Smooth muscle cell (in vitro differentiated cells): Measurements from ENCODE around the gene RHBDD1. TPM values are rescaled to one million over a fixed set of nuclear protein-coding genes. Genes with fewer than 3 reads are reported as not detected.

Experiments used
- DNase-seq: peaks from one replicate; lab custom pipeline; 2025; ENCODE audit not compliant: unreplicated experiment; lab: John Stamatoyannopoulos, UW
- H2AFZ ChIP-seq: fragments of 200-600 bp; sonication (generic); 2 replicates; pipeline ENCODE4 v1.6.0; 2016; ENCODE audit warnings: antibody characterized with exemption, low read depth, mild to moderate bottlenecking
- H3F3A ChIP-seq: fragments of 200-600 bp; sonication (generic); 2 replicates; pipeline ENCODE4 v1.6.0; 2017; ENCODE audit warnings: antibody characterized with exemption, low read depth
- H3K27ac ChIP-seq: fragments of 200-600 bp; sonication (generic); 2 replicates; pipeline ENCODE4 v1.5.1; 2016; ENCODE audit warnings: low read depth, mild to moderate bottlenecking
- H3K27me3 ChIP-seq: fragments of 200-600 bp; sonication (generic); 2 replicates; pipeline ENCODE4 v1.6.1; 2016; ENCODE audit warnings: low read depth, mild to moderate bottlenecking
- H3K36me3 ChIP-seq: fragments of 200-600 bp; sonication (generic); 2 replicates; pipeline ENCODE4 v1.5.1; 2016; ENCODE audit warnings: low read depth
- H3K4me1 ChIP-seq: fragments of 200-600 bp; sonication (generic); 2 replicates; pipeline ENCODE4 v1.5.1; 2016; ENCODE audit warnings: low read depth
- H3K4me2 ChIP-seq: fragments of 200-600 bp; sonication (generic); 2 replicates; pipeline ENCODE4 v1.6.0; 2016; ENCODE audit warnings: mild to moderate bottlenecking
- H3K4me3 ChIP-seq: fragments of 200-600 bp; sonication (generic); 2 replicates; pipeline ENCODE4 v1.5.1; 2016; ENCODE audit warnings: mild to moderate bottlenecking
- H3K79me2 ChIP-seq: fragments of 200-600 bp; sonication (generic); 2 replicates; pipeline ENCODE4 v1.6.0; 2016; ENCODE audit warnings: low read depth, mild to moderate bottlenecking
- H3K9ac ChIP-seq: fragments of 200-600 bp; sonication (generic); 2 replicates; pipeline ENCODE4 v1.6.0; 2016; ENCODE audit warnings: low read depth
- H3K9me3 ChIP-seq: fragments of 200-600 bp; sonication (generic); replicated peaks from 2 replicates; pipeline ENCODE4 v1.5.1; 2016; ENCODE audit warnings: low read depth
- H4K20me1 ChIP-seq: fragments of 200-600 bp; sonication (generic); 2 replicates; pipeline ENCODE4 v1.6.0; 2016; ENCODE audit warnings: low read depth
- CTCF ChIP-seq: fragments of 200-600 bp; sonication (generic); IDR thresholded peaks from 2 replicates; pipeline ENCODE4 v1.5.1; 2017; ENCODE audit warnings: borderline replicate concordance, mild to moderate bottlenecking, antibody characterized with exemption; ENCODE audit not compliant: insufficient read depth, poor library complexity, severe bottlenecking
- WGBS: methylation state at CpG from one replicate; pipeline ENCODE4 v1.1.7; 2016; ENCODE audit warnings: low lambda C conversion rate; 5-methylcytosine and 5-hydroxymethylcytosine counted together
- polyA plus RNA-seq: library from polyadenylated mRNA; unstranded; fragments of >200 nt; fragmentation: Nextera tagmentation; extraction: Ambion mirVana; gene quantifications from 2 replicates; pipeline ENCODE4 v1.2.1, GENCODE V29; 2016
- total RNA-seq: library from RNA; depleted of rRNA; stranded (reverse); fragments of >200 nt; gene quantifications from 2 replicates; pipeline ENCODE4 v1.2.3, GENCODE V29; 2014

The RHBDD1 gene
- total and polyA plus RNA-seq, 2 experiments from 2014 or later = 11.3 to 20.7 TPM

- no peak for DNase-seq
- Histone ChIP-seq H3K4me3 (no peak overlapping the region), H3K4me1 (no peaks in the 10 kb centered on the region), H3K36me3 (no peaks in the 10 kb centered on the region), H3K27me3 (no peaks in the 10 kb centered on the region), H3K9me3 (no peaks in the 10 kb centered on the region), H3K4me2 (no peak overlapping the region), H2AFZ (no peak overlapping the region), H3F3A (no peaks in the 10 kb centered on the region), H3K27ac (no peak overlapping the region), H3K79me2 (no peaks in the 10 kb centered on the region), H3K9ac (no peak overlapping the region), H4K20me1 (peaks cover 7% of the 10 kb centered on the region)
- no peak for TF ChIP-seq CTCF
- 80% methylated on average over 2 of the region's 2 CpGs for WGBS
Observed at GRCh38 chr2:226855787-226856186, 19.9 kb downstream of the RHBDD1 start.

- Histone ChIP-seq H2AFZ (no peak overlapping the region), H3K4me1 (no peaks in the 10 kb centered on the region)
- DNase-seq = no peak
Observed at GRCh38 chr2:226860087-226860486, 24.2 kb downstream of the RHBDD1 start.

GRCh38 chr2:226862623-226863022, 26.8 kb downstream of the RHBDD1 start:
- whole genome bisulfite sequencing = 62% methylated on average over 2 of the region's 2 CpGs
- no peak for DNase-seq
- H3K4me3 ChIP-seq = no peak overlapping the region
- TF ChIP-seq CTCF = no peak
- no peaks in the 10 kb centered on the region for H3K27me3 ChIP-seq
- H3K36me3 ChIP-seq = no peaks in the 10 kb centered on the region
- no peaks in the 10 kb centered on the region for H4K20me1 ChIP-seq
- no peak overlapping the region for H2AFZ ChIP-seq
- H3K79me2 ChIP-seq = no peaks in the 10 kb centered on the region
- no peak overlapping the region for H3K9ac ChIP-seq
- H3K27ac ChIP-seq = no peak overlapping the region
- H3K4me1 ChIP-seq = no peaks in the 10 kb centered on the region
- no peak overlapping the region for H3K4me2 ChIP-seq
- H3K9me3 ChIP-seq = no peaks in the 10 kb centered on the region
- no peaks in the 10 kb centered on the region for H3F3A ChIP-seq

More at GRCh38 chr2:226860087-226860486, 24.2 kb downstream of the RHBDD1 start:
- H3K79me2 ChIP-seq = no peaks in the 10 kb centered on the region
- H3K4me3 ChIP-seq = no peak overlapping the region
- no peaks in the 10 kb centered on the region for H3K36me3 ChIP-seq
- H3K9ac ChIP-seq = no peak overlapping the region
- TF ChIP-seq CTCF = no peak
- H3K27me3 ChIP-seq = no peaks in the 10 kb centered on the region
- no peaks in the 10 kb centered on the region for H3K9me3 ChIP-seq
- no peak overlapping the region for H3K27ac ChIP-seq
- H4K20me1 ChIP-seq = no peaks in the 10 kb centered on the region
- H3K4me2 ChIP-seq = no peak overlapping the region
- H3F3A ChIP-seq = no peaks in the 10 kb centered on the region

- H3K27ac ChIP-seq = no peak overlapping the region
- no peaks in the 10 kb centered on the region for H3K9me3 ChIP-seq
- no peak overlapping the region for H3K9ac ChIP-seq
- H3F3A ChIP-seq = no peaks in the 10 kb centered on the region
- no peak for TF ChIP-seq CTCF
- no peaks in the 10 kb centered on the region for H4K20me1 ChIP-seq
- no peak overlapping the region for H3K4me2 ChIP-seq
- 73% methylated on average over 1 of the region's 1 CpG for WGBS
- DNase-seq = no peak
- no peak overlapping the region for H2AFZ ChIP-seq
- H3K79me2 ChIP-seq = no peaks in the 10 kb centered on the region
- no peaks in the 10 kb centered on the region for H3K27me3 ChIP-seq
- H3K4me3 ChIP-seq = no peak overlapping the region
- no peaks in the 10 kb centered on the region for H3K36me3 ChIP-seq
- no peaks in the 10 kb centered on the region for H3K4me1 ChIP-seq
Observed at GRCh38 chr2:226865273-226865672, 29.4 kb downstream of the RHBDD1 start.
